Sigmoid colon (tissue), 7 donors: ENCODE results near the gene MYRIP. TPM values are rescaled to one million over a fixed set of nuclear protein-coding genes. Genes with fewer than 3 reads are reported as not detected.

Experiments used
- DNase-seq: peaks from one replicate; pipeline ENCODE4 v3.0.0-alpha.2; 2019
- H3K27ac ChIP-seq, 4 donors: fragments of 200-600 bp; sonication (generic); one replicate each; pipeline ENCODE4 v1.5.1; 2016 to 2019; ENCODE audit warnings: mild to moderate bottlenecking in 1 of 4
- H3K27me3 ChIP-seq, 3 donors: fragments of 200-600 bp; sonication (generic); one replicate each; pipeline ENCODE4 v1.5.1; 2019; ENCODE audit warnings: mild to moderate bottlenecking in 1 of 3
- H3K36me3 ChIP-seq, 4 donors: fragments of 200-600 bp; sonication (generic); one replicate each; pipeline ENCODE4 v1.5.1; 2016 to 2019
- H3K4me1 ChIP-seq, 4 donors: fragments of 200-600 bp; sonication (generic); one replicate each; pipeline ENCODE4 v1.5.1; 2017 to 2019
- H3K4me3 ChIP-seq, 4 donors: fragments of 200-600 bp; sonication (generic); one replicate each; pipeline ENCODE4 v1.5.1; 2017 to 2019; ENCODE audit warnings: mild to moderate bottlenecking in 2 of 4, moderate library complexity in 1 of 4
- H3K9me3 ChIP-seq, 4 donors: fragments of 200-600 bp in 3 of 4; sonication (generic) in 3 of 4; one replicate each; pipeline versions ENCODE4 v1.5.1 to v1.6.1; 2013 to 2019
- CTCF ChIP-seq, 4 experiments: fragments of 450-650 bp in 3 of 4; fragments of 200-600 bp in 1 of 4; IDR thresholded peaks; one replicate each; pipeline ENCODE4 v1.5.1; 2016 to 2019; ENCODE audit warnings: antibody characterized with exemption in 4 of 4, mild to moderate bottlenecking in 3 of 4, moderate library complexity in 2 of 4
- EP300 ChIP-seq, 4 donors: sonication (generic); formaldehyde crosslinking; IDR thresholded peaks; one replicate each; pipeline ENCODE4 v1.6.1; 2017; ENCODE audit warnings: antibody characterized with exemption in 4 of 4
- POLR2A ChIP-seq, 2 donors: fragments of 450-650 bp; IDR thresholded peaks; one replicate each; pipeline ENCODE4 v1.6.1; 2016; ENCODE audit warnings: antibody characterized with exemption in 2 of 2, mild to moderate bottlenecking in 2 of 2, moderate library complexity in 2 of 2
- POLR2AphosphoS5 ChIP-seq, 4 donors: sonication (generic); formaldehyde crosslinking; IDR thresholded peaks; one replicate each; pipeline ENCODE4 v1.6.1; 2017; ENCODE audit warnings: antibody characterized with exemption in 4 of 4
- WGBS, 2 donors: extraction: QIAGEN DNeasy Blood & Tissue Kit; methylation state at CpG; one replicate each; pipeline ENCODE4 v1.1.7; 2013; 5-methylcytosine and 5-hydroxymethylcytosine counted together
- intact Hi-C: fragments of 100-400 bp; cut with DNase I; formaldehyde crosslinking; loops from one replicate; pipeline ENCODE4 v1.15.1; 2023
- polyA plus RNA-seq, 3 donors: library from polyadenylated mRNA; stranded (reverse); fragments of 200-250 nt; gene quantifications; one replicate each; pipeline ENCODE4 v1.2.3, GENCODE V29; 2013
- total RNA-seq, 4 donors: library from RNA; depleted of rRNA; stranded (reverse); fragments of >200 nt; gene quantifications; one replicate each; pipeline ENCODE4 v1.1.0, GENCODE V29; 2016
- donor health status: healthy with polysubstance abuse.
- donor health status: Bipolar disorder and iron deficiency.
- donor health status: healthy.

MYRIP gene
- total and polyA plus RNA-seq, 7 donors = 2.2 to 5.5 (median 4.2) TPM

- intact Hi-C loops = no loop called here
- no peak for DNase-seq
- no peak for TF ChIP-seq POLR2AphosphoS5 (IDR thresholded peaks at IDR 0.05)
- no peak for TF ChIP-seq CTCF (IDR thresholded peaks at IDR 0.05)
- TF ChIP-seq POLR2A (IDR thresholded peaks at IDR 0.05) = no peak
- no peak for TF ChIP-seq EP300 (IDR thresholded peaks at IDR 0.05)
- Histone ChIP-seq H3K4me1 (no peaks in the 10 kb centered on the region), H3K36me3 (no peaks in the 10 kb centered on the region), H3K27me3 (no peaks in the 10 kb centered on the region), H3K27ac (no peak overlapping the region), H3K4me3 (no peak overlapping the region), H3K9me3 (no peaks in the 10 kb centered on the region)
- 89 to 92% methylated on average over 3 of the region's 3 CpGs for WGBS, 2 donors
Observed at GRCh38 chr3:39989746-39990145, 180.3 kb downstream of the MYRIP start.

- Histone ChIP-seq H3K4me3 (no peak overlapping the region), H3K4me1 (no peaks in the 10 kb centered on the region), H3K9me3 (no peaks in the 10 kb centered on the region), H3K27me3 (no peaks in the 10 kb centered on the region), H3K27ac (no peak overlapping the region), H3K36me3 (no peaks in the 10 kb centered on the region)
- TF ChIP-seq POLR2A (IDR thresholded peaks at IDR 0.05) = no peak
- TF ChIP-seq CTCF (IDR thresholded peaks at IDR 0.05) = peak in 1 of 4 experiments; percentile 22
- WGBS, 2 donors = 38 to 59% methylated on average over 1 of the region's 1 CpG
- no peak for DNase-seq
- intact Hi-C loops = no loop called here
Observed at GRCh38 chr3:39990532-39990931, 181.1 kb downstream of the MYRIP start.

GRCh38 chr3:40008796-40009195, 199.4 kb downstream of the MYRIP start:
- H3K4me3 ChIP-seq = no peak overlapping the region
- no peak overlapping the region for H3K27ac ChIP-seq
- H3K9me3 ChIP-seq = no peaks in the 10 kb centered on the region
- no peaks in the 10 kb centered on the region for H3K4me1 ChIP-seq
- no peak for TF ChIP-seq CTCF (IDR thresholded peaks at IDR 0.05)
- TF ChIP-seq EP300 (IDR thresholded peaks at IDR 0.05) = no peak
- TF ChIP-seq POLR2A (IDR thresholded peaks at IDR 0.05) = no peak
- TF ChIP-seq POLR2AphosphoS5 (IDR thresholded peaks at IDR 0.05) = no peak
- no peaks in the 10 kb centered on the region for H3K27me3 ChIP-seq
- no peaks in the 10 kb centered on the region for H3K36me3 ChIP-seq
- 81 to 90% methylated on average over 3 of the region's 3 CpGs for WGBS, 2 donors
- intact Hi-C loops = no loop called here
- no peak for DNase-seq

GRCh38 chr3:40009991-40010390, 200.6 kb downstream of the MYRIP start:
- no peaks in the 10 kb centered on the region for H3K4me1 ChIP-seq
- TF ChIP-seq EP300 (IDR thresholded peaks at IDR 0.05) = no peak
- no peak for TF ChIP-seq POLR2AphosphoS5 (IDR thresholded peaks at IDR 0.05)
- TF ChIP-seq CTCF (IDR thresholded peaks at IDR 0.05) = no peak
- TF ChIP-seq POLR2A (IDR thresholded peaks at IDR 0.05) = no peak
- H3K4me3 ChIP-seq = no peak overlapping the region
- no peak overlapping the region for H3K27ac ChIP-seq
- H3K9me3 ChIP-seq = no peaks in the 10 kb centered on the region
- H3K27me3 ChIP-seq = no peaks in the 10 kb centered on the region
- no peak for DNase-seq
- H3K36me3 ChIP-seq = no peaks in the 10 kb centered on the region
- WGBS, 2 donors = 83 to 87% methylated on average over 2 of the region's 2 CpGs
- intact Hi-C loops = no loop called here

GRCh38 chr3:40012381-40012780, 203.0 kb downstream of the MYRIP start:
- no peaks in the 10 kb centered on the region for H3K9me3 ChIP-seq
- H3K4me3 ChIP-seq = no peak overlapping the region
- TF ChIP-seq POLR2A (IDR thresholded peaks at IDR 0.05) (no peak), POLR2AphosphoS5 (IDR thresholded peaks at IDR 0.05) (no peak), CTCF (IDR thresholded peaks at IDR 0.05) (no peak), EP300 (IDR thresholded peaks at IDR 0.05) (no peak)
- no peaks in the 10 kb centered on the region for H3K36me3 ChIP-seq
- no peak overlapping the region for H3K27ac ChIP-seq
- H3K27me3 ChIP-seq = no peaks in the 10 kb centered on the region
- intact Hi-C loops = no loop called here
- DNase-seq = no peak
- 91 to 92% methylated on average over 3 of the region's 3 CpGs for WGBS, 2 donors
- H3K4me1 ChIP-seq = no peaks in the 10 kb centered on the region
